Calu3 (cell line): ENCODE results near the gene PBX3. TPM values are rescaled to one million over a fixed set of nuclear protein-coding genes. Genes with fewer than 3 reads are reported as not detected.

Source experiments
- BruUV-seq: library from RNA; stranded (reverse); fragments of 400-500 nt; replicated peaks from 2 replicates; lab custom pipeline; 2021; lab: Mats Ljungman, UMichigan
- CTCF ChIA-PET: fragments of 300-600 bp; sonication (Branson Sonifier 250); formaldehyde crosslinking; loops from one replicate; lab custom pipeline; 2022; ENCODE audit warnings: antibody characterized with exemption; lab: Charles Lee
- DNase-seq: peaks from one replicate; pipeline ENCODE4 v3.0.0; 2022
- H3K27ac Mint-ChIP-seq: one replicate; pipeline ENCODE4 v1.8.0; 2022; ENCODE audit warnings: mixed read lengths; ENCODE audit not compliant: unreplicated experiment
- H3K27me3 Mint-ChIP-seq: one replicate; pipeline ENCODE4 v1.8.0; 2022; ENCODE audit warnings: mixed read lengths; ENCODE audit not compliant: unreplicated experiment
- H3K36me3 Mint-ChIP-seq: one replicate; pipeline ENCODE4 v1.8.0; 2022; ENCODE audit warnings: mild to moderate bottlenecking, moderate library complexity, mixed read lengths; ENCODE audit not compliant: insufficient read depth, unreplicated experiment
- H3K4me1 Mint-ChIP-seq: one replicate; pipeline ENCODE4 v1.8.0; 2022; ENCODE audit warnings: mild to moderate bottlenecking, low read depth, mixed read lengths; ENCODE audit not compliant: unreplicated experiment
- H3K4me3 Mint-ChIP-seq: one replicate; pipeline ENCODE4 v1.8.0; 2022; ENCODE audit warnings: mild to moderate bottlenecking, low read depth, moderate library complexity, mixed read lengths; ENCODE audit not compliant: unreplicated experiment
- H3K9me3 Mint-ChIP-seq: one replicate; pipeline ENCODE4 v1.8.0; 2022; ENCODE audit warnings: low read depth, mixed read lengths; ENCODE audit not compliant: unreplicated experiment
- CTCF ChIP-seq: fragments of 200-600 bp; IDR thresholded peaks from one replicate; pipeline ENCODE4 v1.8.0; 2022; ENCODE audit warnings: antibody characterized with exemption; ENCODE audit not compliant: unreplicated experiment
- intact Hi-C: fragments of 100-400 bp; cut with micrococcal nuclease; formaldehyde crosslinking; loops from one replicate; pipeline ENCODE4 v1.10.0; 2022; ENCODE audit not compliant: unreplicated experiment
- total RNA-seq: library from RNA; stranded (reverse); gene quantifications from 2 replicates; pipeline ENCODE4 v1.2.3, GENCODE V29; 2022

Gene PBX3
- total RNA-seq, 1 experiment from 2014 or later = 8.0 TPM

- Mint-ChIP-seq H3K4me3 (peak overlapping the region; percentile 36), H3K27ac (no peak overlapping the region), H3K27me3 (no peaks in the 10 kb centered on the region), H3K4me1 (no peaks in the 10 kb centered on the region), H3K9me3 (no peaks in the 10 kb centered on the region), H3K36me3 (peaks cover 15% of the 10 kb centered on the region)
- no TSS peak for BruUV-seq
- TF ChIP-seq CTCF = no peak
- intact Hi-C loops = no loop called here
- CTCF ChIA-PET = interaction anchor here (0.6 to 0.7 kb wide), 2 partner anchors 147 to 313 kb away, joined by 5 read pairs; no protein-coding TSS in a partner anchor
- DNase-seq = no peak
Measured at GRCh38 chr9:125748446-125749099, 1.4 kb downstream of the PBX3 start.

- DNase-seq = no peak
- Mint-ChIP-seq H3K27me3 (no peaks in the 10 kb centered on the region), H3K4me1 (no peaks in the 10 kb centered on the region), H3K36me3 (peaks cover 15% of the 10 kb centered on the region), H3K27ac (no peak overlapping the region), H3K4me3 (no peak overlapping the region), H3K9me3 (no peaks in the 10 kb centered on the region)
- BruUV-seq = TSS peak; percentile 52
- CTCF ChIA-PET = interaction anchor here (0.6 to 0.7 kb wide), 2 partner anchors 146 to 313 kb away, joined by 5 read pairs; no protein-coding TSS in a partner anchor
- intact Hi-C loops = no loop called here
- no peak for TF ChIP-seq CTCF
Measured at GRCh38 chr9:125749287-125749935, 2.2 kb downstream of the PBX3 start.

GRCh38 chr9:125749951-125750626, 2.9 kb downstream of the PBX3 start:
- H3K27ac Mint-ChIP-seq = no peak overlapping the region
- peaks cover 15% of the 10 kb centered on the region for H3K36me3 Mint-ChIP-seq
- H3K9me3 Mint-ChIP-seq = no peaks in the 10 kb centered on the region
- no peak for DNase-seq
- H3K27me3 Mint-ChIP-seq = no peaks in the 10 kb centered on the region
- no TSS peak for BruUV-seq
- no peak for TF ChIP-seq CTCF
- H3K4me3 Mint-ChIP-seq = no peak overlapping the region
- intact Hi-C loops = no loop called here
- CTCF ChIA-PET = no interaction called here
- H3K4me1 Mint-ChIP-seq = no peaks in the 10 kb centered on the region

GRCh38 chr9:125750627-125751011, 3.4 kb downstream of the PBX3 start:
- Mint-ChIP-seq H3K27ac (no peak overlapping the region), H3K9me3 (no peaks in the 10 kb centered on the region), H3K27me3 (no peaks in the 10 kb centered on the region), H3K4me1 (no peaks in the 10 kb centered on the region), H3K4me3 (no peak overlapping the region), H3K36me3 (peaks cover 15% of the 10 kb centered on the region)
- CTCF ChIA-PET = no interaction called here
- DNase-seq = no peak
- TF ChIP-seq CTCF = no peak
- no TSS peak for BruUV-seq
- intact Hi-C loops = no loop called here
